Kasumi-1 (cell line): Measurements from ENCODE around the gene ZNF497.

ENCODE experiments used
- DNase-seq, 2 experiments: peaks; one replicate each; lab custom pipeline; 2025; lab: John Stamatoyannopoulos, UW

The ZNF497 gene

GRCh38 chr19:58367698-58368454 is 5.3 kb upstream of the ZNF497 start:
- no peak for DNase-seq

DNA sequence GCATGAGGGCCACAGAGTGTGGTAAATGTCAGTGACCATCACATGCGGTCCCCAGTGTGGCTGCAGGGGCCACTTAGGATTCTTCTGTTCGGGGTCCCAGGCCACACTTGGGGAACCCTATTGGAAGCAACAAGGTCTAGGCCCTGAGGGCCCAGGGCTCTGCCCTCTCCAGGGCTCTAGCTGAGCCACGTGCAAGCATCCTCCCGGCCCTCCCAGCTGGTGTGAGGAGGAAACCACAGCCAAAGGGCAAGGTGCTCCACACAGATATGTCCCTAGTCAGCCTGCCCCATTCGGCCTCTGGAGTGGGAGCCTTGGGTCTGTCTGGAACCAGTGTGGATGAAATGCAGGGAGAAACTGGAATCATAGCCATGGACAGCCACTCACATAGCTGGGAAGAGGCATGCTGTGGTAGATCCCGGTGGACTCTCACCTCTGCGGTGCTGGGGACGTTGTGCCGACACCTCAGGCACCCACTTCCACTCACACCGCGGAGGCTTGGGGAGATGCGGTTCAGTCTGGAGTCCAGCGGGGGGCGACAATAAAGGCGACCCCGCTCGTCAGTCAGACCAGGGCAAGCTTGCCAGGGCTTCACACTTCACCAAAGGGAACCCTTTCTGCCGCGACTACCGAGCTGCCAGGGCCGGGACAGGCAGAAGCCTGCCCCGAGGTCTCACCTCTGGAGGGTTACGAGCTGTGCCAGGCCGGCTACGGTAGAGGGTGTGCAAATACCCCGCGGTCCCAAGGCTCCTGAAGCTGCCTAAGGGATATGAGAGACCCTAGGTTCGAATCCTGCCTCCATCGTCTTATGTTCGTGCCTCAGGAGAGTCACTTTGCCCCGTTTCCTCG is 4.3 kb upstream of the ZNF497 start:
- DNase-seq, result no peak

DNA sequence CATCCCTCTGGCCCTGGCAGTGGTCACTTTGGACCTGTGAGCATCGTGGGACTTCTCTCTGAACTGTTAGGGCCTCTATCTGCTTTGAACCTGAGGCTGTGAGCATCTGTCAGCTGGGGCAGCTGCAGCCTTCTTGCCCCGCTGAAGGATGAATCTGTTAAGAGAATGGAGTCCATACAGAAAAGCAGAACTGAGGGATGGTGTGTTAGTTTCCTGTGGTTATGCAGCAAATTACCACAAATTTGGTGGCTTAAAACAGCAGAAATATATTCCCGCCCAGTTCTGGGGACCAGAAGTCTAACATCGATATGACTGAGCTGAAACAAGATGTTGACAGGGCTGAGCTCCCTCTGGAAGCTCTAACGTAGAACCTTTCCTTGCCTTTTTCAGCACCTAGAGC is 1.6 kb upstream of the ZNF497 start:
- peak; percentile 96 for DNase-seq

- peak; percentile 43 to 57 for DNase-seq
Observed at GRCh38 chr19:58361900-58362271, 665 bp downstream of the ZNF497 start.

GRCh38 chr19:58357481-58358145 is 4.9 kb downstream of the ZNF497 start:
- DNase-seq, result no peak

DNA sequence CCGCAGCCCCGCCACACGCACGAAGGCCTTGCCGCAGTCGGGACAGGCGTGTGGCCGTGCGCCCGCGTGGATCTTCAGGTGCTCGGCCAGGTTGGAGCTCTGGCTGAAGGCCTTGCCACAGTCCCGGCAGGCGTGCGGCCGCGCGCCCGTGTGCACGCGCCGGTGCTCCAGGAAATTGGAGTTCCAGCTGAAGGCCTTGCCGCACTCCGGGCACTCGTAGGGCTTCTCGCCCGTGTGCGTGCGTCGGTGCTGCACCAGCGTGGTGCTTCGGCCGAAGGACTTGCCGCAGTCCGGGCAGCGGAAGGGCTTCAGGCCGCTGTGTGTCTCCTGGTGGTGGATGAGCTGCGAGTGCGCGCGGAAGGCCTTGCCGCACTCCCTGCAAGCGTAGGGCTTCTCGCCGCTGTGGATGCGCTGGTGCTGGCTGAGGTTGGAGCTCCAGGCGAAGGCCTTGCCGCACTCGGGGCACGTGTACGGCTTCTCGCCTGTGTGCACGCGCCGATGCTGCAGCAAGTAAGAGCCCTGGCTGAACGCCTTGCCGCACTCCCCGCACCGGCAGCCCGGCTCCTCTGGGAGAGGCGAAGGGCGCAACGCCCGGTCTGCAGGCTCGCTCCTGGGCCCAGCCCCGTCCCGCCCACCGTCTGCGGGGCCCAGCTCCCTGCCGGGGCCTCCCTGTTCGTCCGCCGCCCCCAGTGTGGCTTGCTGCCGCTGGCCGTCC is 5.6 kb downstream of the ZNF497 start:
- DNase-seq, result no peak

GRCh38 chr19:58355908-58356765 is 6.4 kb downstream of the ZNF497 start:
- no peak for DNase-seq

- no peak for DNase-seq
Observed at GRCh38 chr19:58355215-58355796, 7.2 kb downstream of the ZNF497 start.

GRCh38 chr19:58354478-58355030 is 8.0 kb downstream of the ZNF497 start:
- DNase-seq, result no peak

- DNase-seq, result no peak
Observed at GRCh38 chr19:58353717-58354477, 8.7 kb downstream of the ZNF497 start.

DNA sequence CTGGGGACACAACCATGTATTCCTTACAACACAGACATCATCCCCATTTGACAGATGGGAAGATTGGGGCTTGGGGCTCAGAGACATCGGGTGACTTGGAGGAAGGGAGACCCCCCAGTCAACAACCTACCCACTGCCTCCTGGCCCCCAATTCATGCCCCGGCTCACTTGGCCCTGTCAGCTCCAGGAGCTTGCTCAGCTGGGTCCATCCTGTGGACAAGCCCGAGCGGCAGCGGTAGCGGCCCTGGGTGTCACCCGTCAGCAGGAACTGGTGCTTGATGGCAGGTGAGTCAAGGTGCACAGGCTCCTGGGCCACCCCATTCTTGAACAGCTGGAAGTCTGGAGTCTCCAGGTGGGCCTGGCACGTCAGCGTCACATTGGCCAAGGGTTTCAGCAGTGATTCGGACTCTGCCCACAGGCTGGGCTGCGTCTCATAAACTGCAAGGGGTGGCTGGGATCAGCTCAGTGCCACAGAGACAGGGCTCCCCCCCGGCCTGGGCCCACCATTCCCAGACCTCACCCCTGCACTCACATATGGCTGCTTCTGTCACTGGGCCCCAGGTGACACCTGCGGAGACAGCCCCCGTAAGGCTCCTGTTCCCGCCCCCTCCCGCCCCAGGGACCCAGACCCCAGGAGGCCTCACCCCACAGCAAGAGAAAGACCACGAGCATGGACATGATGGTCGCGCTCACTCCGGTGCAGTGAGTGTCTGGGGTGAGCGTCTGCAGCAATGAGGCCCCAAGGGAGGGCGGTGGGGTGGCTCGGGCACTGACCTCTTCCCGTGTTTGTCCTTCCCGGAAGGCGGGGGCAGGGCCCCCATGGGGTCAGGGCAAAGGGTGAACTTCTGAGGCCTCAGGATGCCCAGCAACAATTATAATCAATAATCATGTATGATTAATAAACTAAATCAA is 9.5 kb downstream of the ZNF497 start, which contains the start of gene A1BG:
Gene A1BG, minus strand, starts transcription at position 733 of the 912 bp plus-strand sequence. Its CDS starts 55 bp downstream, at position 678.
- no peak for DNase-seq

- DNase-seq, result no peak
Observed at GRCh38 chr19:58351990-58352755, 10.4 kb downstream of the ZNF497 start.

- no peak for DNase-seq
Observed at GRCh38 chr19:58351558-58351878, 11.0 kb downstream of the ZNF497 start.

GRCh38 chr19:58350871-58351557 is 11.5 kb downstream of the ZNF497 start:
- no peak for DNase-seq

DNA sequence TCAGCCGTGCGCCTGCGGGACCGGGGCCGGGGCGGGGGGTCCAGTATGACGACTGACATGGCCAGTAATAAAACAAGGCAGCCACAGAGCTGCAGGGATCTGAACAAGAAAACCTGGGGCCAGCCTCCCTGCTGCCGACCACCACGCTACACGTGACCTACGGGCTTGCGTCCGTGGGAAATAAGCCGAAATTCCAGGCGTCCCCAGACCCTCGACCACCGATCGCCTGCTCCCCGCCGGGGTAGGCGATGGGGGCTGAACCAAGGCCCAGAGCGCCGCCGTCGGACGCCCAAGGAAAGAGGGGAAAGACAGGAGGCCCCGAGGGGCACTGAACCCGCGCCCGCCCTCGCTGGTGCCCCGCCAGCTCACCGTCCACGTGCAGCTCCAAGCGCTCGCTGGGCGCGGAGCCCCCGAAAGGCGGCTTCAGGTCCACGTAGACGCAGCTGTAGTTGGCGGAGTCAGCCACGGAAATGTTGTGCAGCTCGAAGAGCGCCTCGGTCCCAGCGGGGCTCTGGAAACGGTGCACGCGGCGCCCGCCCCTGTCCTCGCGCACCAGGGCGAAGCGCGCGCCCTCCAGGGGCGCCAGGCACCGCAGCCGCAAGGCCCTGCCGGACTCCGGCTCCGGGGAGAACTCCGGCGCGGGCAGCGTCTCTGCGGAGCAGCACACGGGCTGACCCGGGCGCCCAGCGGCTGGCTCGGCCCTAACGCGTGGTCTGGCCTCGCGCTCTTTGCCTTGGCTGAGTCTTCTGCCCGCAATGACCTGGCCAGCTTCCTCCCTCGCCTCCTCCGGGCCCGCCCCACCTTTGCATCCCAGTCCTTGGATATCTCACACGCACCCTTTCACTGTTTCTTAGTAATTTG is 12.3 kb downstream of the ZNF497 start:
- no peak for DNase-seq

DNA sequence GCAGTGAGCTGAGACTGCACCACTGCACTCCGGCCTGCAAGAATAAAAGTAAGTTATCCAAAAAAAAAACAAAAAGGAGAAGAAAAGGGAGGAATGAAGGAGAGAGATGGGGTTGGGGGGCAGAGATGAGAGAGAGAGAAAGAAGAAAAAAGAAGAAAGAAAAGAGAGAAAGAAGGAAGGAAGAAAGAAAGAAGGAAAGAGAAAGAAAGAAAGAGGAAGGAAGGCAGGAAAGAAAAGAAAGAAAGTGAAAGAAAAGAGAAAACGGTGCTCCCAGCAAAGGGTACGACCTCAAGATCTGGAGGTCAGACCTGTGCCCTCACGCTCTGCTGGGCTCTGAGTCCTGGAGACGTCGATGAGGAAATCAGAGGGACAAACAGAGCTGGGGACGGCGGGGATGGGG is 13.0 kb downstream of the ZNF497 start:
- no peak for DNase-seq
